CD4-positive, alpha-beta T cell (primary cell): ENCODE results near the gene OR10A3. TPM values are rescaled to one million over a fixed set of nuclear protein-coding genes. Genes with fewer than 3 reads are reported as not detected.

Experiments used
- ATAC-seq: fragments of 200-7000 bp; cut with Tn5 transposase; one replicate; pipeline ENCODE4 v1.10.0; 2022; ENCODE audit warnings: mild to moderate bottlenecking; ENCODE audit not compliant: poor library complexity
- CTCF ChIA-PET: fragments of 350-600 bp; sonication (Branson Sonifier 250); formaldehyde crosslinking; loops from one replicate; lab custom pipeline; 2021; ENCODE audit warnings: antibody characterized with exemption, inconsistent platforms; lab: Charles Lee
- POLR2A ChIA-PET: fragments of 350-600 bp; sonication (Branson Sonifier 250); formaldehyde crosslinking; loops from one replicate; lab custom pipeline; 2021; ENCODE audit warnings: antibody characterized with exemption, inconsistent platforms; lab: Charles Lee
- DNase-seq, 14 experiments: peaks; one replicate each; pipeline ENCODE4 v3.0.0-alpha.2; 2013 to 2020; ENCODE audit warnings: mixed read lengths in 2 of 14
- H3K27ac ChIP-seq, 2 donors: one replicate each; pipeline versions ENCODE4 v1.5.1 to v1.7.0; 2013; ENCODE audit warnings: low read length in 2 of 2, low read depth in 1 of 2, mild to moderate bottlenecking in 1 of 2
- H3K27me3 ChIP-seq, 2 experiments: 1 replicate in 1 of 2; 2 replicates in 1 of 2; pipeline versions ENCODE4 v1.6.1 to v1.7.0; 2013; ENCODE audit warnings: low read length in 2 of 2, control low read depth in 1 of 2, mild to moderate bottlenecking in 1 of 2, moderate library complexity in 1 of 2; ENCODE audit not compliant: insufficient read depth in 2 of 2, control insufficient read depth in 1 of 2
- H3K36me3 ChIP-seq: one replicate; pipeline ENCODE4 v1.6.1; 2013; ENCODE audit warnings: low read length, control low read depth; ENCODE audit not compliant: insufficient read depth
- H3K4me1 ChIP-seq: one replicate; pipeline ENCODE4 v1.6.1; 2013; ENCODE audit warnings: low read length, control low read depth; ENCODE audit not compliant: insufficient read depth
- H3K4me3 ChIP-seq: one replicate; pipeline ENCODE4 v1.5.1; 2013; ENCODE audit warnings: mild to moderate bottlenecking, low read length, moderate library complexity
- H3K9me3 ChIP-seq, 2 experiments: 1 replicate in 1 of 2; 2 replicates in 1 of 2; pipeline versions ENCODE4 v1.6.1 to v1.7.0; 2013; ENCODE audit warnings: low read length in 2 of 2, mild to moderate bottlenecking in 2 of 2, control low read depth in 1 of 2, moderate library complexity in 1 of 2; ENCODE audit not compliant: control insufficient read depth in 1 of 2, insufficient read depth in 1 of 2
- H3K27ac Mint-ChIP-seq: one replicate; pipeline ENCODE4 v1.8.0; 2020; ENCODE audit warnings: mixed read lengths
- H3K27me3 Mint-ChIP-seq: one replicate; pipeline ENCODE4 v1.8.0; 2021; ENCODE audit warnings: mixed read lengths
- H3K36me3 Mint-ChIP-seq: one replicate; pipeline ENCODE4 v1.8.0; 2021; ENCODE audit warnings: low read depth, mixed read lengths
- H3K4me1 Mint-ChIP-seq: one replicate; pipeline ENCODE4 v1.8.0; 2021; ENCODE audit warnings: low read depth, mixed read lengths
- H3K4me3 Mint-ChIP-seq: one replicate; pipeline ENCODE4 v1.8.0; 2020; ENCODE audit warnings: mild to moderate bottlenecking, mixed read lengths
- H3K9me3 Mint-ChIP-seq: one replicate; pipeline ENCODE4 v1.8.0; 2020; ENCODE audit warnings: mixed read lengths
- CTCF ChIP-seq: fragments of 200-600 bp; IDR thresholded peaks from one replicate; pipeline ENCODE4 v1.8.0; 2022; ENCODE audit warnings: antibody characterized with exemption, mild to moderate bottlenecking
- intact Hi-C, 2 experiments: fragments of 100-400 bp; cut with DNase I in 1 of 2; cut with micrococcal nuclease in 1 of 2; formaldehyde crosslinking; loops; one replicate each; pipeline versions ENCODE4 v1.15.1 to v1.9.0; 2023 to 2025; cut with DNase I, micrococcal nuclease
- total RNA-seq, 174 experiments: library from RNA in 2 of 174; stranded (reverse) in 2 of 174; gene quantifications; one replicate each; pipeline ENCODE4 v1.2.3 and lab custom pipeline; 2021 to 2026

OR10A3 gene
- total RNA-seq, 2 experiments from 2014 or later = not detected

- H3K27ac Mint-ChIP-seq = no peak overlapping the region
- ATAC-seq (no peak), DNase-seq (no peak)
- intact Hi-C loops = no loop called here
- no peaks in the 10 kb centered on the region for H3K36me3 Mint-ChIP-seq
- H3K36me3 ChIP-seq = no peaks in the 10 kb centered on the region
- no peak for TF ChIP-seq CTCF
- H3K9me3 ChIP-seq = no peaks in the 10 kb centered on the region
- no peak overlapping the region for H3K4me3 Mint-ChIP-seq
- no peak overlapping the region for H3K4me3 ChIP-seq
- H3K4me1 ChIP-seq = no peaks in the 10 kb centered on the region
- no peaks in the 10 kb centered on the region for H3K9me3 Mint-ChIP-seq
- POLR2A ChIA-PET = no interaction called here
- H3K27ac ChIP-seq = no peak overlapping the region
- CTCF ChIA-PET = no interaction called here
- H3K4me1 Mint-ChIP-seq = no peaks in the 10 kb centered on the region
- peaks cover 15% of the 10 kb centered on the region for H3K27me3 Mint-ChIP-seq
- H3K27me3 ChIP-seq = peaks cover 5% of the 10 kb centered on the region in 2 experiments
These were observed 31.2 kb downstream of the OR10A3 start for GRCh38 chr11:7910286-7910788.

- Mint-ChIP-seq H3K27me3 (peaks cover 18% of the 10 kb centered on the region), H3K4me1 (no peaks in the 10 kb centered on the region), H3K27ac (no peak overlapping the region), H3K4me3 (no peak overlapping the region), H3K36me3 (no peaks in the 10 kb centered on the region), H3K9me3 (no peaks in the 10 kb centered on the region)
- ChIA-PET CTCF (interaction anchor here (0.8 kb wide), 1 partner anchor 158 kb away, joined by 3 read pairs; no protein-coding TSS in a partner anchor), POLR2A (no interaction called here)
- intact Hi-C loops = no loop called here
- no peak for TF ChIP-seq CTCF
- H3K4me3 ChIP-seq = no peak overlapping the region
- H3K36me3 ChIP-seq = no peaks in the 10 kb centered on the region
- no peak for DNase-seq
- no peak for ATAC-seq
- H3K4me1 ChIP-seq = no peaks in the 10 kb centered on the region
- peaks cover 5% of the 10 kb centered on the region in 2 experiments for H3K27me3 ChIP-seq
- H3K27ac ChIP-seq = no peak overlapping the region
- H3K9me3 ChIP-seq = no peaks in the 10 kb centered on the region
These were observed 31.8 kb downstream of the OR10A3 start for GRCh38 chr11:7909585-7910285.

GRCh38 chr11:7907121-7907520 lies 34.4 kb downstream of the OR10A3 start:
- no peak overlapping the region for H3K4me3 ChIP-seq
- ChIA-PET CTCF (interaction anchor here (0.7 kb wide), 1 partner anchor 11 kb away, joined by 3 read pairs; no protein-coding TSS in a partner anchor), POLR2A (no interaction called here)
- no peaks in the 10 kb centered on the region for H3K36me3 ChIP-seq
- H3K4me3 Mint-ChIP-seq = no peak overlapping the region
- no peak for TF ChIP-seq CTCF
- peaks cover 5 to 8% of the 10 kb centered on the region in 2 experiments for H3K27me3 ChIP-seq
- no peak overlapping the region for H3K27ac Mint-ChIP-seq
- ATAC-seq (no peak), DNase-seq (no peak)
- no peaks in the 10 kb centered on the region for H3K4me1 ChIP-seq
- H3K36me3 Mint-ChIP-seq = no peaks in the 10 kb centered on the region
- no peaks in the 10 kb centered on the region for H3K9me3 ChIP-seq
- no peaks in the 10 kb centered on the region for H3K9me3 Mint-ChIP-seq
- H3K27me3 Mint-ChIP-seq = peaks cover 29% of the 10 kb centered on the region
- intact Hi-C loops = no loop called here
- no peak overlapping the region for H3K27ac ChIP-seq
- H3K4me1 Mint-ChIP-seq = no peaks in the 10 kb centered on the region
